GM23338 (cell line): ENCODE results near the gene OCA2. TPM values are rescaled to one million over a fixed set of nuclear protein-coding genes. Genes with fewer than 3 reads are reported as not detected.

Experiments used
- ATAC-seq: fragments of 200-7000 bp; cut with Tn5 transposase; 3 replicates; pipeline ENCODE4 v1.9.1; 2020
- DNase-seq: peaks from one replicate; pipeline ENCODE4 v3.0.0-alpha.2; 2015; ENCODE audit warnings: low spot score
- H2AFZ ChIP-seq: fragments of 200-600 bp; sonication (generic); 2 replicates; pipeline ENCODE4 v1.8.0; 2016; ENCODE audit warnings: antibody characterized with exemption, mild to moderate bottlenecking, moderate library complexity
- H3F3A ChIP-seq: fragments of 200-600 bp; sonication (generic); replicated peaks from 2 replicates; pipeline ENCODE4 v1.8.0; 2017; ENCODE audit warnings: antibody characterized with exemption, mixed run types, low read depth
- H3K27ac ChIP-seq: fragments of 200-600 bp; sonication (generic); 2 replicates; pipeline ENCODE4 v1.6.1; 2016; ENCODE audit warnings: low read depth
- H3K27me3 ChIP-seq: fragments of 200-600 bp; sonication (generic); 2 replicates; pipeline ENCODE4 v1.8.0; 2016; ENCODE audit warnings: mild to moderate bottlenecking, mixed run types, moderate library complexity; ENCODE audit not compliant: insufficient read depth
- H3K36me3 ChIP-seq: fragments of 200-600 bp; sonication (generic); 2 replicates; pipeline ENCODE4 v1.8.0; 2016; ENCODE audit warnings: mild to moderate bottlenecking; ENCODE audit not compliant: insufficient read depth
- H3K4me1 ChIP-seq: fragments of 200-600 bp; sonication (generic); 2 replicates; pipeline ENCODE4 v1.8.0; 2016; ENCODE audit warnings: mild to moderate bottlenecking, moderate library complexity; ENCODE audit not compliant: insufficient read depth
- H3K4me2 ChIP-seq: fragments of 200-600 bp; sonication (generic); 2 replicates; pipeline ENCODE4 v1.7.1; 2017; ENCODE audit warnings: mixed run types
- H3K4me3 ChIP-seq: fragments of 200-600 bp; sonication (generic); 2 replicates; pipeline ENCODE4 v1.6.1; 2016; ENCODE audit warnings: mixed run types
- H3K79me2 ChIP-seq: fragments of 200-600 bp; sonication (generic); replicated peaks from 2 replicates; pipeline ENCODE4 v1.8.0; 2017; ENCODE audit warnings: mild to moderate bottlenecking; ENCODE audit not compliant: insufficient read depth
- H3K9me2 ChIP-seq: fragments of 200-600 bp; sonication (generic); 2 replicates; pipeline ENCODE4 v1.8.0; 2017; ENCODE audit not compliant: insufficient read depth
- H4K20me1 ChIP-seq: fragments of 200-600 bp; sonication (generic); replicated peaks from 2 replicates; pipeline ENCODE4 v1.8.0; 2017; ENCODE audit warnings: mild to moderate bottlenecking; ENCODE audit not compliant: insufficient read depth
- H3K27ac Mint-ChIP-seq: 2 replicates; pipeline ENCODE4 v1.8.0; 2020; ENCODE audit warnings: inconsistent platforms, mild to moderate bottlenecking, moderate library complexity, mixed read lengths
- H3K27me3 Mint-ChIP-seq: 3 replicates; pipeline ENCODE4 v1.8.0; 2022; ENCODE audit warnings: low read depth, mild to moderate bottlenecking, moderate library complexity, mixed read lengths, inconsistent platforms; ENCODE audit not compliant: insufficient read depth, poor library complexity
- H3K36me3 Mint-ChIP-seq: 3 replicates; pipeline ENCODE4 v1.8.0; 2021; ENCODE audit warnings: low read depth, mild to moderate bottlenecking, inconsistent platforms, moderate library complexity, mixed read lengths
- H3K4me1 Mint-ChIP-seq: 3 replicates; pipeline ENCODE4 v1.8.0; 2020; ENCODE audit warnings: mild to moderate bottlenecking, inconsistent platforms, mixed read lengths
- H3K4me3 Mint-ChIP-seq: 3 replicates; pipeline ENCODE4 v1.8.0; 2021; ENCODE audit warnings: moderate library complexity, mild to moderate bottlenecking, inconsistent platforms, mixed read lengths
- H3K9me3 Mint-ChIP-seq: 3 replicates; pipeline ENCODE4 v1.8.0; 2020; ENCODE audit warnings: moderate library complexity, mild to moderate bottlenecking, inconsistent platforms, mixed read lengths
- CREB1 ChIP-seq: fragments of 250-450 bp; sonication (Bioruptor Pico); IDR thresholded peaks from 2 replicates; pipeline ENCODE4 v1.5.0; 2020; ENCODE audit warnings: low read depth, mild to moderate bottlenecking, moderate library complexity
- POLR2AphosphoS5 ChIP-seq: IDR thresholded peaks from 2 replicates; pipeline ENCODE4 v1.6.1; 2016; ENCODE audit warnings: antibody characterized with exemption, low read depth
- STAT1 ChIP-seq: IDR thresholded peaks from one replicate; pipeline ENCODE4 v1.6.1; 2016; ENCODE audit warnings: antibody characterized with exemption; ENCODE audit not compliant: unreplicated experiment
- polyA plus RNA-seq: library from polyadenylated mRNA; unstranded; fragments of >200 nt; fragmentation: Nextera tagmentation; extraction: Ambion mirVana; gene quantifications from 2 replicates; pipeline ENCODE4 v1.2.1, GENCODE V29; 2016
- total RNA-seq: library from RNA; depleted of rRNA; stranded (reverse); fragments of >200 nt; shearing (Covaris generic); gene quantifications from 2 replicates; pipeline ENCODE4 v1.2.3, GENCODE V29; 2014
- TF ChIP-seq, protein P1 (sequence below), 2 experiments: fragments of 200-600 bp in 1 of 2; sonication (generic) in 1 of 2; conservative IDR thresholded peaks; 2 replicates each; pipeline versions ENCODE4 v1.5.1 to v1.6.1; 2016 to 2017; ENCODE audit warnings: antibody characterized with exemption in 2 of 2, low read depth in 2 of 2, mild to moderate bottlenecking in 2 of 2, moderate library complexity in 1 of 2
- TF ChIP-seq, protein P2 (sequence below): IDR thresholded peaks from 2 replicates; pipeline ENCODE4 v1.6.1; 2016; ENCODE audit warnings: antibody characterized with exemption

Gene OCA2
- total and polyA plus RNA-seq, 2 experiments from 2014 or later = 0.40 to 0.69 TPM

DNA sequence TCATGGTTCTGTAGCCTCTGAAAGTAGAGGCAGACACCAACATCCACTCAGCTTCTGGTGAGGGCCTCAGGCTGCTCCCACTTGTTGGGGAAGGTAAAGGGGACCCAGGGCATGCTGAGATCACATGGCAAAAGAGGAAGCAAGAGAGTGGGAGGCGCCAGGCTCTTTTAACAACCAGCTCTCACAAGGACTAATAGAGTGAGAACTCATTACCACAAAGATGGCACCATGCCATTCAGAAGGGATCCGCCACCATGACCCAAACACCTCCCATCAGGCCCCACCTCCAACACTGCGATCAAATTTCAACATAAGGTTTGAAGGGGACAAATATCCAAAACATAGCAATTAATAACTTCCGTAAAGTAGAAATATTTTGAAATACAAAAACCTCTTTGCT lies 192.3 kb downstream of the OCA2 start:
- no peaks in the 10 kb centered on the region for H3K4me1 Mint-ChIP-seq
- peaks cover 7% of the 10 kb centered on the region for H3K27me3 Mint-ChIP-seq

DNA sequence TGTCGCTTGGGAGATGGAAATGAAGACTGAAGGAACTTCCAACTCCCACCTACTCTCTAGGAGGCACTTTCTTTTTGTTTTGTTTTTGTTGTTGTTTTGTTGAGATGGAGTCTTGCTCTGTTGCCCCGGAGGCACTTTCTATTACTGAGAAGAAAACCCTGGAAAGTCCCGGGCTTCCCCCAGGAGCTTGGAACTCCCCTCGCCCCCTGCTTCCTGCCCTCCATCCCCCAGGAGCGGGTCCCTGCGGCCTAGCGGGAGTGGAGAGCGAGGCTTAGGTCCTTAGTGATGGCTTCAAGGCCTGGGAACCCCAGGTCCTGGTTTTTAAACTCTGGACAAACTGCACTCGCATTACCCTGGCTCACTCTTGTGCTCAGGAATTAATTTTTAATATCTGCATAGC lies 195.7 kb downstream of the OCA2 start:
- Histone ChIP-seq H3F3A (no peaks in the 10 kb centered on the region), H3K27ac (no peak overlapping the region), H4K20me1 (no peaks in the 10 kb centered on the region), H3K4me2 (no peak overlapping the region), H2AFZ (peak overlapping the region; percentile 93; the same call in 1 of the 2 replicates), H3K36me3 (no peaks in the 10 kb centered on the region), H3K27me3 (no peaks in the 10 kb centered on the region), H3K9me2 (peaks cover 6% of the 10 kb centered on the region), H3K4me3 (no peak overlapping the region), H3K79me2 (no peaks in the 10 kb centered on the region), H3K4me1 (no peaks in the 10 kb centered on the region)
- Mint-ChIP-seq H3K27me3 (peaks cover 7% of the 10 kb centered on the region), H3K4me3 (no peak overlapping the region), H3K36me3 (peaks cover 1% of the 10 kb centered on the region; the same call in 2 of the 3 replicates), H3K4me1 (peaks cover 8% of the 10 kb centered on the region), H3K9me3 (peaks cover 2% of the 10 kb centered on the region), H3K27ac (no peak overlapping the region)
- no peak for TF ChIP-seq POLR2AphosphoS5
- TF ChIP-seq, protein P1, sequence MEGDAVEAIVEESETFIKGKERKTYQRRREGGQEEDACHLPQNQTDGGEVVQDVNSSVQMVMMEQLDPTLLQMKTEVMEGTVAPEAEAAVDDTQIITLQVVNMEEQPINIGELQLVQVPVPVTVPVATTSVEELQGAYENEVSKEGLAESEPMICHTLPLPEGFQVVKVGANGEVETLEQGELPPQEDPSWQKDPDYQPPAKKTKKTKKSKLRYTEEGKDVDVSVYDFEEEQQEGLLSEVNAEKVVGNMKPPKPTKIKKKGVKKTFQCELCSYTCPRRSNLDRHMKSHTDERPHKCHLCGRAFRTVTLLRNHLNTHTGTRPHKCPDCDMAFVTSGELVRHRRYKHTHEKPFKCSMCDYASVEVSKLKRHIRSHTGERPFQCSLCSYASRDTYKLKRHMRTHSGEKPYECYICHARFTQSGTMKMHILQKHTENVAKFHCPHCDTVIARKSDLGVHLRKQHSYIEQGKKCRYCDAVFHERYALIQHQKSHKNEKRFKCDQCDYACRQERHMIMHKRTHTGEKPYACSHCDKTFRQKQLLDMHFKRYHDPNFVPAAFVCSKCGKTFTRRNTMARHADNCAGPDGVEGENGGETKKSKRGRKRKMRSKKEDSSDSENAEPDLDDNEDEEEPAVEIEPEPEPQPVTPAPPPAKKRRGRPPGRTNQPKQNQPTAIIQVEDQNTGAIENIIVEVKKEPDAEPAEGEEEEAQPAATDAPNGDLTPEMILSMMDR (conservative IDR thresholded peaks at IDR 0.05; ENCODE audit: low read depth in 2 of 2) = no peak
- TF ChIP-seq, protein P2, sequence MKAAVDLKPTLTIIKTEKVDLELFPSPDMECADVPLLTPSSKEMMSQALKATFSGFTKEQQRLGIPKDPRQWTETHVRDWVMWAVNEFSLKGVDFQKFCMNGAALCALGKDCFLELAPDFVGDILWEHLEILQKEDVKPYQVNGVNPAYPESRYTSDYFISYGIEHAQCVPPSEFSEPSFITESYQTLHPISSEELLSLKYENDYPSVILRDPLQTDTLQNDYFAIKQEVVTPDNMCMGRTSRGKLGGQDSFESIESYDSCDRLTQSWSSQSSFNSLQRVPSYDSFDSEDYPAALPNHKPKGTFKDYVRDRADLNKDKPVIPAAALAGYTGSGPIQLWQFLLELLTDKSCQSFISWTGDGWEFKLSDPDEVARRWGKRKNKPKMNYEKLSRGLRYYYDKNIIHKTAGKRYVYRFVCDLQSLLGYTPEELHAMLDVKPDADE = no peak
- ATAC-seq = no peak
- DNase-seq = no peak

More for the DNA sequence above, 192.3 kb downstream of the OCA2 start:
- Histone ChIP-seq H3K4me3 (no peak overlapping the region), H3K27ac (no peak overlapping the region), H3F3A (no peaks in the 10 kb centered on the region), H2AFZ (no peak overlapping the region), H3K4me2 (no peak overlapping the region), H4K20me1 (no peaks in the 10 kb centered on the region), H3K9me2 (no peaks in the 10 kb centered on the region), H3K27me3 (no peaks in the 10 kb centered on the region), H3K4me1 (no peaks in the 10 kb centered on the region), H3K79me2 (no peaks in the 10 kb centered on the region), H3K36me3 (no peaks in the 10 kb centered on the region)
- H3K4me3 Mint-ChIP-seq = no peak overlapping the region
- no peak overlapping the region for H3K27ac Mint-ChIP-seq
- H3K36me3 Mint-ChIP-seq = no peaks in the 10 kb centered on the region
- TF ChIP-seq, protein P1 (conservative IDR thresholded peaks at IDR 0.05; ENCODE audit: low read depth in 2 of 2) = no peak
- TF ChIP-seq STAT1 (no peak), CREB1 (no peak), POLR2AphosphoS5 (no peak)
- TF ChIP-seq, protein P2 = no peak
- no peaks in the 10 kb centered on the region; the same call in 1 of the 3 replicates for H3K9me3 Mint-ChIP-seq
- no peak for ATAC-seq
- no peak for DNase-seq
